ENCODE measurements around the gene SLC13A3.

Gene SLC13A3

GRCh38 chr20:46545077-46545826 lies 106.0 kb downstream of the SLC13A3 start:
- TF ChIP-seq, protein P1, sequence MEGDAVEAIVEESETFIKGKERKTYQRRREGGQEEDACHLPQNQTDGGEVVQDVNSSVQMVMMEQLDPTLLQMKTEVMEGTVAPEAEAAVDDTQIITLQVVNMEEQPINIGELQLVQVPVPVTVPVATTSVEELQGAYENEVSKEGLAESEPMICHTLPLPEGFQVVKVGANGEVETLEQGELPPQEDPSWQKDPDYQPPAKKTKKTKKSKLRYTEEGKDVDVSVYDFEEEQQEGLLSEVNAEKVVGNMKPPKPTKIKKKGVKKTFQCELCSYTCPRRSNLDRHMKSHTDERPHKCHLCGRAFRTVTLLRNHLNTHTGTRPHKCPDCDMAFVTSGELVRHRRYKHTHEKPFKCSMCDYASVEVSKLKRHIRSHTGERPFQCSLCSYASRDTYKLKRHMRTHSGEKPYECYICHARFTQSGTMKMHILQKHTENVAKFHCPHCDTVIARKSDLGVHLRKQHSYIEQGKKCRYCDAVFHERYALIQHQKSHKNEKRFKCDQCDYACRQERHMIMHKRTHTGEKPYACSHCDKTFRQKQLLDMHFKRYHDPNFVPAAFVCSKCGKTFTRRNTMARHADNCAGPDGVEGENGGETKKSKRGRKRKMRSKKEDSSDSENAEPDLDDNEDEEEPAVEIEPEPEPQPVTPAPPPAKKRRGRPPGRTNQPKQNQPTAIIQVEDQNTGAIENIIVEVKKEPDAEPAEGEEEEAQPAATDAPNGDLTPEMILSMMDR (IDR thresholded peaks at IDR 0.05; ENCODE audit: control insufficient read depth, insufficient read depth, low read depth, low read length, missing control alignments), result no peak
- peak; percentile 14 for DNase-seq (ENCODE audit: low read depth)
- no peak overlapping the region for H3K4me3 ChIP-seq (ENCODE audit: control insufficient read depth, low read depth, low read length)

GRCh38 chr20:46544576-46544975 lies 106.7 kb downstream of the SLC13A3 start:
- no peak overlapping the region for H3K4me3 ChIP-seq (ENCODE audit: control insufficient read depth, low read depth, low read length)
- no peak for DNase-seq (ENCODE audit: low read depth)
- TF ChIP-seq, protein P1 (IDR thresholded peaks at IDR 0.05; ENCODE audit: control insufficient read depth, insufficient read depth, low read depth, low read length, missing control alignments), result peak; percentile 4

GRCh38 chr20:46543959-46544358 lies 107.3 kb downstream of the SLC13A3 start:
- TF ChIP-seq, protein P1 (IDR thresholded peaks at IDR 0.05; ENCODE audit: control insufficient read depth, insufficient read depth, low read depth, low read length, missing control alignments), result no peak
- DNase-seq (ENCODE audit: low read depth), result no peak
- H3K4me3 ChIP-seq (ENCODE audit: control insufficient read depth, low read depth, low read length), result no peak overlapping the region

DNA sequence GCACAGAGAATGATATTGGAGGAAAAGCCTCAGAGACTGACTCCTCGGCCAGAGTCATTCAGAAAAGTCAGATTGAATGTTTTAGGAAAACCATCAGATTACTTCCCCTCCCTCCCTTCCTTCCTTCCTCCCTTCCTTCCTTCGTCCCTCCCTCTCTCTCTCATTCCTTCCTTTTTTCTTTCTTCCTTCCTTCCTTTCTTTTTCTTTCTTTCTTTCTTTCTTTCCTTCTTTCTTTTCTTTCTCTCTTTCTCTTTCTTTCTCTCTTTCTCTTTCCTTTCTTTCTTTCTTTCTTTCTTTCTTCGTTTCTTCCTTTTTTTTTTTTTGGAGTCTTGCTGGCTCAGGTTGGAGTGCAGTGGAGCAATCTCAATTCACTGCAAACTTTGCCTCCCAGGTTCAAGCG lies 108.2 kb downstream of the SLC13A3 start:
- TF ChIP-seq, protein P1 (IDR thresholded peaks at IDR 0.05; ENCODE audit: control insufficient read depth, insufficient read depth, low read depth, low read length, missing control alignments), result no peak
- no peak for DNase-seq (ENCODE audit: low read depth)
- no peak overlapping the region for H3K4me3 ChIP-seq (ENCODE audit: control insufficient read depth, low read depth, low read length)

DNA sequence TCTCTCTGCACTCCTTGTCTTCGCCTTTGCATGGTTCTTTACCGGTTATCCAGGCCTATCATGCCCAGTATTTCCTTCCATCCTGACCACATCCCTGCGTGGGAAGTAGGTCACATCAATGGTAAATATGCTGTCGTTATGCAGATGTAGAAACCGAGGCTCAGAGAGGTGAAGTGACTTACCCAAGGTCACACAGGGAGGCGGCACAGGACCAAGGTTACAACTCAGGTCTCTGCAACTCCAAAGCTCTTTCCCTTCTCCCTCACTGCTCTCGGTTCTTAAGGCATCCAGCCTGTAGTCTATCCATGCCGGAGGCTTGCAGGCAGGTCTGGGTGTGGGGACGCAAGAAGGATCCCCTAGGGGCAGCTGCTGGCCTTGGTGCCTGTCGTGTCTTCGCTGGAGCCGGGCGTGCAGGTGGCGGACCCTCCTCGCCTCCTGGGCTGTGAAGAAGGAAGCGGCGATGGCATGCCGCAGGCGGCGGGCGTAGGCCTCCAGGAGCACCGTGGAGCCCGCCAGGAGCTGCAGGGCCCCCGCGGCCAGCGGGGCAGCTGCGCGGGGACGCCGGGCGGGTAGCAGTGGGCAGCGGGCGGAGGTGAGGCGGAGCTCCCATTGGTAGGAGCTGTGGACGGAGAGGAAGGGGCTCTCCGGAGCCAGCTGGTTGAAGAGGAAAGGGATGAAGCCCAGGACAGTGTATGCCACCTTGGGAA lies 109.9 kb downstream of the SLC13A3 start:
- H3K4me3 ChIP-seq (ENCODE audit: control insufficient read depth, low read depth, low read length), result no peak overlapping the region
- TF ChIP-seq, protein P1 (IDR thresholded peaks at IDR 0.05; ENCODE audit: control insufficient read depth, insufficient read depth, low read depth, low read length, missing control alignments), result no peak
- no peak for DNase-seq (ENCODE audit: low read depth)

- H3K4me3 ChIP-seq (ENCODE audit: control insufficient read depth, low read depth, low read length), result no peak overlapping the region
- no peak for DNase-seq (ENCODE audit: low read depth)
- TF ChIP-seq, protein P1 (IDR thresholded peaks at IDR 0.05; ENCODE audit: control insufficient read depth, insufficient read depth, low read depth, low read length, missing control alignments), result no peak
Observed at GRCh38 chr20:46539113-46539512, 112.1 kb downstream of the SLC13A3 start.

All from AG09309 (cell line).